B cell (primary cell): ENCODE results near the gene HMG20A.

Experiments used
- CTCF ChIP-seq: fragments of 200-600 bp; IDR thresholded peaks from one replicate; pipeline ENCODE4 v1.8.0; 2022; ENCODE audit warnings: antibody characterized with exemption, mild to moderate bottlenecking
- EZH2 ChIP-seq: IDR thresholded peaks from 2 replicates; pipeline ENCODE4 v1.6.1; 2012; ENCODE audit warnings: borderline replicate concordance, low read depth, mild to moderate bottlenecking, moderate library complexity, low read length; ENCODE audit not compliant: insufficient read depth, poor library complexity, severe bottlenecking

- TF ChIP-seq CTCF (no peak), EZH2 (no peak)
Observed at GRCh38 chr15:77454265-77454664, 33.6 kb downstream of the HMG20A start.
